ENCODE data around the gene ABI3BP.

DNA sequence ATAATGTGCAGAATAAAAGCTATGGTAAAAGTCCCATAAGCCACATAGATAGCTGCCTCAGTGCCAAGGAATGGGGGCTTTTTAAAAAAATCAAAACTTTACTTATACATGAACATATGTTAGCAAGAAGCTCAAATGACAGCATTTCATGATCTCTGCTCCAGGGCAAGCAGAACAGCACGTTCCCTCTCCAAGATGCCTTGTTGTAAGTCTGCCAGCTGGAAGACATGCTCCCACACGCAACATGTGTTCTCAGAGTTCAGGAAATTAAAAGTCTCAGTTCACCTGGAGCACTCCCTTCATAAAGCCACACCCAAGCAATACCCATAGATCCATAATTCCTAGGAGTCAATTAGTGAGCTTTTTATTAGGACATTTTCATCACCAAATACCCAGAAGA lies 52.2 kb downstream of the ABI3BP start:
- no peak for TF ChIP-seq CTCF (IDR thresholded peaks at IDR 0.05 in 2 of 3, conservative IDR thresholded peaks at IDR 0.05 in 1 of 3; ENCODE audit: borderline replicate concordance in 1 of 3, insufficient read depth in 1 of 3, low read depth in 2 of 3, low read length in 2 of 3)
- no peak for TF ChIP-seq EZH2 (IDR thresholded peaks at IDR 0.05)
- TF ChIP-seq, protein P1, sequence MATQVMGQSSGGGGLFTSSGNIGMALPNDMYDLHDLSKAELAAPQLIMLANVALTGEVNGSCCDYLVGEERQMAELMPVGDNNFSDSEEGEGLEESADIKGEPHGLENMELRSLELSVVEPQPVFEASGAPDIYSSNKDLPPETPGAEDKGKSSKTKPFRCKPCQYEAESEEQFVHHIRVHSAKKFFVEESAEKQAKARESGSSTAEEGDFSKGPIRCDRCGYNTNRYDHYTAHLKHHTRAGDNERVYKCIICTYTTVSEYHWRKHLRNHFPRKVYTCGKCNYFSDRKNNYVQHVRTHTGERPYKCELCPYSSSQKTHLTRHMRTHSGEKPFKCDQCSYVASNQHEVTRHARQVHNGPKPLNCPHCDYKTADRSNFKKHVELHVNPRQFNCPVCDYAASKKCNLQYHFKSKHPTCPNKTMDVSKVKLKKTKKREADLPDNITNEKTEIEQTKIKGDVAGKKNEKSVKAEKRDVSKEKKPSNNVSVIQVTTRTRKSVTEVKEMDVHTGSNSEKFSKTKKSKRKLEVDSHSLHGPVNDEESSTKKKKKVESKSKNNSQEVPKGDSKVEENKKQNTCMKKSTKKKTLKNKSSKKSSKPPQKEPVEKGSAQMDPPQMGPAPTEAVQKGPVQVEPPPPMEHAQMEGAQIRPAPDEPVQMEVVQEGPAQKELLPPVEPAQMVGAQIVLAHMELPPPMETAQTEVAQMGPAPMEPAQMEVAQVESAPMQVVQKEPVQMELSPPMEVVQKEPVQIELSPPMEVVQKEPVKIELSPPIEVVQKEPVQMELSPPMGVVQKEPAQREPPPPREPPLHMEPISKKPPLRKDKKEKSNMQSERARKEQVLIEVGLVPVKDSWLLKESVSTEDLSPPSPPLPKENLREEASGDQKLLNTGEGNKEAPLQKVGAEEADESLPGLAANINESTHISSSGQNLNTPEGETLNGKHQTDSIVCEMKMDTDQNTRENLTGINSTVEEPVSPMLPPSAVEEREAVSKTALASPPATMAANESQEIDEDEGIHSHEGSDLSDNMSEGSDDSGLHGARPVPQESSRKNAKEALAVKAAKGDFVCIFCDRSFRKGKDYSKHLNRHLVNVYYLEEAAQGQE (IDR thresholded peaks at IDR 0.05; ENCODE audit: low read depth) = no peak
- TF ChIP-seq ZNF274 (IDR thresholded peaks at IDR 0.05; ENCODE audit: low read depth, low read length) = no peak
- no peak for TF ChIP-seq RAD21 (IDR thresholded peaks at IDR 0.05; ENCODE audit: low read depth)
- no peak for TF ChIP-seq SRF (IDR thresholded peaks at IDR 0.05; ENCODE audit: low read depth)
- TF ChIP-seq, protein P2, sequence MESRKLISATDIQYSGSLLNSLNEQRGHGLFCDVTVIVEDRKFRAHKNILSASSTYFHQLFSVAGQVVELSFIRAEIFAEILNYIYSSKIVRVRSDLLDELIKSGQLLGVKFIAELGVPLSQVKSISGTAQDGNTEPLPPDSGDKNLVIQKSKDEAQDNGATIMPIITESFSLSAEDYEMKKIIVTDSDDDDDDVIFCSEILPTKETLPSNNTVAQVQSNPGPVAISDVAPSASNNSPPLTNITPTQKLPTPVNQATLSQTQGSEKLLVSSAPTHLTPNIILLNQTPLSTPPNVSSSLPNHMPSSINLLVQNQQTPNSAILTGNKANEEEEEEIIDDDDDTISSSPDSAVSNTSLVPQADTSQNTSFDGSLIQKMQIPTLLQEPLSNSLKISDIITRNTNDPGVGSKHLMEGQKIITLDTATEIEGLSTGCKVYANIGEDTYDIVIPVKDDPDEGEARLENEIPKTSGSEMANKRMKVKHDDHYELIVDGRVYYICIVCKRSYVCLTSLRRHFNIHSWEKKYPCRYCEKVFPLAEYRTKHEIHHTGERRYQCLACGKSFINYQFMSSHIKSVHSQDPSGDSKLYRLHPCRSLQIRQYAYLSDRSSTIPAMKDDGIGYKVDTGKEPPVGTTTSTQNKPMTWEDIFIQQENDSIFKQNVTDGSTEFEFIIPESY (IDR thresholded peaks at IDR 0.05; ENCODE audit: extremely low read depth, insufficient replicate concordance, low read length) = no peak
- no peak for TF ChIP-seq EZH2phosphoT487 (IDR thresholded peaks at IDR 0.05; ENCODE audit: borderline replicate concordance)
